ENCODE results near the gene CDHR5.
"Not testable (repeated sequence)": the region's sequence is repeated elsewhere in the genome, so short reads cannot be mapped to it uniquely, and the experiment has no call there.

Gene CDHR5

DNA sequence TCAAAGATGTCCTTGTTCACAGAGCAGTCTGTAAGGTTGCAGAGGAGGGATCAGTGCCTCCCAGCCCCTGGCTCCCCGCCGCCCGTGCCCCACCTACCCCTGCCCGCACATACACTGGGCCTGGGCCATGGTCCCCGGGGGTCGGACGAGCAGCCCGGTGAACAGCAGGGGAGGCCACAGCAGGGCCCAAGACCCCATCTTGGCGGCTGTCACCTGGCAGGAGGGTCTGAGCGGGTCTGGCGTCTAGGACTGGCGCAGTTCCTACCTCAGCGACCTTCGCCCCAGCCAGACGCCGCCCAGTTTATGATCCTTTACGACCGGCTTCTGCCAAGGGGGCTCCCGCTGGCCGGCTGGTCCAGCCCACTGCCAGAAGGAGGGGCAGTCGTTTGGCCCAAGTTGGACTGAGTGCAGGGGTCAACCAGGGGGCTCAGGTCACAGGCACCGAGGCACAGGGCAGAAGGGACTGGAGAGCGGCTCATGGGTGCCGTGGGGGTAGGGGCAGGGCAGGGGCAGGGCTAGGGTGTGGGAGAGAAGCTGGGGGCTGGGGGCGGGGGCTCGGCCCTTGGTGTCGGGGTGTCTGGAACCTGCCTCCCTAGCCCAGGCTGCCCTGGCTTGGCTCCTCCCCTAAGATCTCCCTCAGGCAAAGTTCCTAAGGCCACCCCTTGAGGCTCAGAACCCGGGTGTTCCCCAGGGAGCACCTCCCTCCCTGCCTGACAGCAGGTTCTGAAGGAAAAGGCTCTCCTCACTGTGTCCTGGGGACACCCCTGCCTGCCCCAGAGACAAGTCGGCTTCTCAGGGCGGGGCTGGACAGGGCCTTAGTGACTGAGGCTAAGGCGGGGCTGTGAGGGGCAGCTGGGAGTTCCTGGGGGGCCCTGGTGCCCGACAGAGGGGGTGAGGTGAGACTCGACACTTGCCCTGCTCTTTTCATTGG lies at the start of gene CDHR5:
TSS of gene CDHR5 (minus strand) at position 251 of the 931 bp plus-strand sequence. CDS start at position 198, 53 bp downstream.
- DNase-seq: no peak

DNA sequence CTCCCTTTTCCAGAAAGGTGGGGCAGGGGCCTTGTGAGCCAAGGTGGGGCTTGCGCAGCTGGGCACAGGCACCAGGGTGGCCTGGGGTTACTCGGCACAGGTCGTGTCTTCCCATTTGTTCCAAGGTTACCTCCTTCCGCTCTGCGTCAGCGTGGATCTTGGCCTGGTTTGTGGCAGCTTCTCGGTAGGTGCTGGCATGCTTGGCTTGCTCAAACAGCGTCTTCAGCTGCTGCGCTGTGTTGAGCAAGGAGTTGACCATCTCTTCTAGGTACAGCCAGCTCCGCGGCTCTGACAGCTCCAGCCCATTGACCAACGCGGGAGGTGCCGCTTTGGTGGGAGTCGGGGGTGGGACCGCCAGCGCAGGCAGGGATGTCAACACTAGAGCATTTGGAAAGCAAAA lies 49.7 kb upstream of the CDHR5 start:
- DNase-seq: no peak

DNA sequence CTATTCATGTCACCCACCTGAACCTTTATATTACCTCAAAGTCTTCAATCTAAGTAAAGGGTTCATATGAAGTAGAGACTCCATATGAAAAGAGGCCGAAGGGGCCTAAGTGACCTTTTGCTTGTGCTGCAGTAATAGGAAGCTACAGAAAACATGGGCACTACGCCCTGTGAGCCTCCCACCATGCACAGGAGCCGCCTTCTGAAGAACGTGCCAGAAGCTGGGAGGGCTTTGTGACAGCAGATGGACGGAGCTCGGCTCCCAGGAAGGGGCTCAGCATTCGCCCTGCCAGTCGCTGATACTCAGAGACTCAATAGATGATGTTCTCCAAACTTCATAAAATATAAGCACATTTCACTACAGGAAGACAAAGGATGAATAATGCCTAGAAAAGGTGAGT lies 49.1 kb upstream of the CDHR5 start:
- no peak for DNase-seq

GRCh38 chr11:665704-666281 lies 41.0 kb upstream of the CDHR5 start:
- no peak for DNase-seq

- DNase-seq: no peak
Observed at GRCh38 chr11:665062-665703, 40.4 kb upstream of the CDHR5 start.

GRCh38 chr11:662689-663274 lies 38.0 kb upstream of the CDHR5 start:
- peak; percentile 45 for DNase-seq

- DNase-seq: no peak
Observed at GRCh38 chr11:660681-661444, 36.1 kb upstream of the CDHR5 start.

- DNase-seq: no peak
Observed at GRCh38 chr11:660281-660680, 35.5 kb upstream of the CDHR5 start.

GRCh38 chr11:659532-660085 lies 34.9 kb upstream of the CDHR5 start:
- no peak for DNase-seq

- no peak for DNase-seq
Observed at GRCh38 chr11:657691-658126, 33.0 kb upstream of the CDHR5 start.

- DNase-seq: no peak
Observed at GRCh38 chr11:656866-657265, 32.1 kb upstream of the CDHR5 start.

DNA sequence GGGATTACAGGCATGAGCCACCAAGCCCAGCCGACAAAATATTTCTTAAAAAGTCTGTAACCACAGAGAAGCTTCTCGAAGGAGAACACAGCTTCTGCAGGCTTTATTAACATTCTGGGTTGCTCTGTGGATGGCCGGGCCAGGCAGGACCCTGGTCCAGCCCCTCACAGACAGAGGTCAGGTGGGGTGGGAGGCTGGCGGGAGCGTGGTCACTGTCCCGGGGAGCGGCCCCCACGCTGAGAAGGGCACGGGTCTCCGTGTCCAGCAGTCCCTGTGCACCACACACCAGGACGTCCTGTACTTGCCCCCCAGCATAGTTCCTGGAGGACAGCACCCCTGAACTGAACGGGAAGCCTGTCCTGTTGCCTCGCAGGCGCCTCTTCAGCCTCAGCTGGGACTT lies 31.7 kb upstream of the CDHR5 start:
- DNase-seq: no peak

GRCh38 chr11:655036-655726 lies 30.4 kb upstream of the CDHR5 start:
- no peak for DNase-seq

GRCh38 chr11:654444-654843 lies 29.7 kb upstream of the CDHR5 start:
- DNase-seq: not testable (repeated sequence)

DNA sequence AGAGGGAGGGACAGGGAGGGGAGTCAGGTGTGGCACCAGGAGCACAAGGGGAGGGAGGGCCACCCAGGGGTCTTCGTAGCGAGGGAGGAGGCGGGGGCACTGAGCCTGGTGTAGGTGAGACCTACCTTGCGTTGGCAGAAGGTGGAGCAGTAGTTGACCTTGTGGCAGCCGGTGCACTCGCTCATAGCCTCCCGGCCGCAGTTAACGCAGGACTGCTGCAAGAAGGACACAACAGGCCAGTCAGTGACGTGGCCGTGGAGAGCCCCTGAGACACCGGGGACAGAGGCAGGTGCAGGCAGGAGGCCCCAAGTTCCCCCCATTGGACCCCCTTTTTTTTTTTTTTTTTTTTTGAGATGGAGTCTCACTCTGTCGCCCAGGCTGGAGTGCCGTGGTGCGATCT lies 29.1 kb upstream of the CDHR5 start:
- no peak for DNase-seq

- DNase-seq: not testable (repeated sequence)
Observed at GRCh38 chr11:653136-653535, 28.4 kb upstream of the CDHR5 start.

DNA sequence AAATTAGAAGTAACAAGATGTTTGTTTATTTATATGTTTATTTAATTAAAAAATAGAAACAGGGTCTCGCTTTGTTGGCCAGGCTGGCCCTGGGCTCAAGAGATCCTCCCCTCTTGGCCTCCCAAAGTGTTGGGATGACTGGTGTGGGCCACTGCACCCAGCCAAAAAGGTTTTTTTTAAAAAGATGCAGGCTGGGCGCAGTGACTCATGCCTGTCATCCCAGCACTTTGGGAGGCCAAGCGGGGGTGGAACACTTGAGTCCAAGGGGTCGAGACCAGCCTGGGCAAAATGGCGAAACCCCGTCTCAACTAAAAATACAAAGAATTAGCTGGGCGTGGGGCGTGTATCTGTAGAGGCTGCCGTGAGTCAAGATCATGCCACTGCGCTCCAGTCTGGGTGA lies 25.7 kb upstream of the CDHR5 start:
- no peak for DNase-seq

- not testable (repeated sequence) for DNase-seq
Observed at GRCh38 chr11:647672-648158, 23.0 kb upstream of the CDHR5 start.

- DNase-seq: no peak
Observed at GRCh38 chr11:646214-646613, 21.5 kb upstream of the CDHR5 start.

- no peak for DNase-seq
Observed at GRCh38 chr11:645536-645935, 20.8 kb upstream of the CDHR5 start.
